Liver (tissue), 9 donors: Measurements from ENCODE around the gene TRIP12. TPM values are rescaled to one million over a fixed set of nuclear protein-coding genes. Genes with fewer than 3 reads are reported as not detected.

Experiments used
- DNase-seq: peaks from one replicate; pipeline ENCODE4 v3.0.0-alpha.2; 2017; ENCODE audit warnings: low spot score
- H3K27ac ChIP-seq, 2 donors: one replicate each; pipeline ENCODE4 v1.7.0; 2013; ENCODE audit warnings: inconsistent platforms in 2 of 2, low read length in 2 of 2, control low read depth in 1 of 2, low read depth in 1 of 2, mild to moderate bottlenecking in 1 of 2
- H3K27me3 ChIP-seq, 4 donors: one replicate each; pipeline versions ENCODE4 v1.6.1 to v1.7.0; 2013; ENCODE audit warnings: low read length in 3 of 4, inconsistent platforms in 1 of 4, mild to moderate bottlenecking in 1 of 4, moderate library complexity in 1 of 4; ENCODE audit not compliant: control insufficient read depth in 4 of 4, insufficient read depth in 4 of 4
- H3K36me3 ChIP-seq, 4 donors: one replicate each; pipeline versions ENCODE4 v1.6.1 to v1.7.0; 2013; ENCODE audit warnings: low read length in 3 of 4, mild to moderate bottlenecking in 3 of 4, low read depth in 1 of 4, moderate library complexity in 1 of 4; ENCODE audit not compliant: control insufficient read depth in 4 of 4, insufficient read depth in 3 of 4
- H3K4me1 ChIP-seq, 4 donors: one replicate each; pipeline versions ENCODE4 v1.6.1 to v1.7.0; 2013; ENCODE audit warnings: low read length in 3 of 4, mild to moderate bottlenecking in 3 of 4, moderate library complexity in 1 of 4; ENCODE audit not compliant: control insufficient read depth in 4 of 4, insufficient read depth in 4 of 4
- H3K4me3 ChIP-seq, 3 donors: one replicate each; pipeline versions ENCODE4 v1.6.1 to v1.7.0; 2013; ENCODE audit warnings: low read length in 3 of 3, control low read depth in 1 of 3, low read depth in 1 of 3, mild to moderate bottlenecking in 1 of 3
- H3K9ac ChIP-seq, 2 donors: one replicate each; pipeline ENCODE4 v1.7.0; 2013; ENCODE audit warnings: low read length in 2 of 2, mild to moderate bottlenecking in 2 of 2, moderate library complexity in 2 of 2, control low read depth in 1 of 2, low read depth in 1 of 2
- H3K9me3 ChIP-seq, 4 donors: one replicate each; pipeline versions ENCODE4 v1.6.1 to v1.7.0; 2013; ENCODE audit warnings: low read length in 3 of 4; ENCODE audit not compliant: control insufficient read depth in 4 of 4
- EGR1 ChIP-seq, 2 donors: IDR thresholded peaks; 2 replicates each; pipeline ENCODE4 v1.6.1; 2016 to 2018; ENCODE audit warnings: antibody characterized with exemption in 2 of 2, low read depth in 2 of 2
- FOXA1 ChIP-seq: IDR thresholded peaks from 2 replicates; pipeline ENCODE4 v1.6.1; 2016; ENCODE audit warnings: antibody characterized with exemption
- FOXA2 ChIP-seq: IDR thresholded peaks from 2 replicates; pipeline ENCODE4 v1.6.1; 2016; ENCODE audit warnings: antibody characterized with exemption
- HNF4A ChIP-seq, 2 donors: conservative IDR thresholded peaks; 2 replicates each; pipeline ENCODE4 v1.6.1; 2016; ENCODE audit warnings: antibody characterized with exemption in 2 of 2, mild to moderate bottlenecking in 2 of 2
- HNF4G ChIP-seq: IDR thresholded peaks from 2 replicates; pipeline ENCODE4 v1.6.1; 2016; ENCODE audit warnings: antibody characterized with exemption
- JUND ChIP-seq, 2 donors: IDR thresholded peaks; 2 replicates each; pipeline ENCODE4 v1.6.1; 2016; ENCODE audit warnings: antibody characterized with exemption in 2 of 2
- NR2F2 ChIP-seq: IDR thresholded peaks from 2 replicates; pipeline ENCODE4 v1.6.1; 2016; ENCODE audit warnings: antibody characterized with exemption
- RXRA ChIP-seq, 2 donors: IDR thresholded peaks; 2 replicates each; pipeline ENCODE4 v1.6.1; 2017 to 2018; ENCODE audit warnings: antibody characterized with exemption in 2 of 2, mild to moderate bottlenecking in 1 of 2
- YY1 ChIP-seq: IDR thresholded peaks from 2 replicates; pipeline ENCODE4 v1.6.1; 2016; ENCODE audit warnings: antibody characterized with exemption, mild to moderate bottlenecking
- ZBTB33 ChIP-seq: IDR thresholded peaks from 2 replicates; pipeline ENCODE4 v1.6.1; 2016; ENCODE audit warnings: antibody characterized with exemption
- WGBS: extraction: QIAGEN DNeasy Blood & Tissue Kit; methylation state at CpG from one replicate; pipeline ENCODE4 v1.1.7; 2013; 5-methylcytosine and 5-hydroxymethylcytosine counted together
- polyA plus RNA-seq, 2 donors: library from polyadenylated mRNA; stranded (reverse) in 1 of 2; unstranded in 1 of 2; fragments of 200-250 nt in 1 of 2; fragments of >200 nt in 1 of 2; fragmentation: Nextera tagmentation in 1 of 2; extraction: Ambion mirVana in 1 of 2; gene quantifications; one replicate each; pipeline versions ENCODE4 v1.2.1 to v1.2.3, GENCODE V29; 2013 to 2015
- total RNA-seq, 2 donors: library from RNA; depleted of rRNA; stranded (reverse); fragments of >200 nt; gene quantifications; one replicate each; pipeline ENCODE4 v1.2.3, GENCODE V29; 2014
- TF ChIP-seq, protein P1 (sequence below): IDR thresholded peaks from 2 replicates; pipeline ENCODE4 v1.6.1; 2016; ENCODE audit warnings: antibody characterized with exemption
- TF ChIP-seq, protein P2 (sequence below): IDR thresholded peaks from 2 replicates; pipeline ENCODE4 v1.6.1; 2016; ENCODE audit warnings: antibody characterized with exemption
- TF ChIP-seq, protein P3 (sequence below): IDR thresholded peaks from 2 replicates; pipeline ENCODE4 v1.6.1; 2016; ENCODE audit warnings: antibody characterized with exemption, mild to moderate bottlenecking
- TF ChIP-seq, protein P4 (sequence below): fragments of 150-350 bp; IDR thresholded peaks from 2 replicates; pipeline ENCODE4 v1.5.1; 2017; ENCODE audit warnings: improper control_type of control experiment, low read depth, low read length; ENCODE audit not compliant: missing input control
- donor health status: healthy.
- donor health status: healthy.
- donor health status: healthy.
- donor health status: healthy.
- donor health status: healthy.

The TRIP12 gene
- total and polyA plus RNA-seq, 4 donors: 13.9 to 128 (median 67.4) TPM

- no peak overlapping the region for H3K4me3 ChIP-seq
- DNase-seq: no peak
- H3K9ac ChIP-seq: no peak overlapping the region
- no peaks in the 10 kb centered on the region for H3K9me3 ChIP-seq
- TF ChIP-seq HNF4G (no peak), FOXA1 (no peak), RXRA (IDR thresholded peaks at IDR 0.05) (peak in 1 of 2 donors; percentile 20), HNF4A (conservative IDR thresholded peaks at IDR 0.05) (peak; percentile 44 to 52), FOXA2 (peak; percentile 62), EGR1 (IDR thresholded peaks at IDR 0.05; ENCODE audit: low read depth in 2 of 2) (no peak), YY1 (peak; percentile 76)
- TF ChIP-seq, protein P1, sequence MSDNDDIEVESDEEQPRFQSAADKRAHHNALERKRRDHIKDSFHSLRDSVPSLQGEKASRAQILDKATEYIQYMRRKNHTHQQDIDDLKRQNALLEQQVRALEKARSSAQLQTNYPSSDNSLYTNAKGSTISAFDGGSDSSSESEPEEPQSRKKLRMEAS: peak; percentile 20
- H3K4me1 ChIP-seq: peaks cover 2 to 25% (median 20%) of the 10 kb centered on the region in 4 donors
- WGBS: 68% methylated on average over 5 of the region's 5 CpGs
- no peaks in the 10 kb centered on the region for H3K27me3 ChIP-seq
- H3K36me3 ChIP-seq: peaks cover 3 to 38% (median 25%) of the 10 kb centered on the region in 4 donors
- peak overlapping the region in 1 of 2 donors; percentile 55 for H3K27ac ChIP-seq
Measured at GRCh38 chr2:229798446-229799155, 123.2 kb downstream of the TRIP12 start.

- H3K27ac ChIP-seq: no peak overlapping the region
- H3K9ac ChIP-seq: no peak overlapping the region
- DNase-seq: no peak
- no peak for TF ChIP-seq FOXA1
- TF ChIP-seq, protein P2, sequence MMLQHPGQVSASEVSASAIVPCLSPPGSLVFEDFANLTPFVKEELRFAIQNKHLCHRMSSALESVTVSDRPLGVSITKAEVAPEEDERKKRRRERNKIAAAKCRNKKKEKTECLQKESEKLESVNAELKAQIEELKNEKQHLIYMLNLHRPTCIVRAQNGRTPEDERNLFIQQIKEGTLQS: no peak
- TF ChIP-seq, protein P1: no peak
- no peak for TF ChIP-seq HNF4G
- TF ChIP-seq HNF4A (conservative IDR thresholded peaks at IDR 0.05): peak; percentile 8 to 55
- TF ChIP-seq, protein P3, sequence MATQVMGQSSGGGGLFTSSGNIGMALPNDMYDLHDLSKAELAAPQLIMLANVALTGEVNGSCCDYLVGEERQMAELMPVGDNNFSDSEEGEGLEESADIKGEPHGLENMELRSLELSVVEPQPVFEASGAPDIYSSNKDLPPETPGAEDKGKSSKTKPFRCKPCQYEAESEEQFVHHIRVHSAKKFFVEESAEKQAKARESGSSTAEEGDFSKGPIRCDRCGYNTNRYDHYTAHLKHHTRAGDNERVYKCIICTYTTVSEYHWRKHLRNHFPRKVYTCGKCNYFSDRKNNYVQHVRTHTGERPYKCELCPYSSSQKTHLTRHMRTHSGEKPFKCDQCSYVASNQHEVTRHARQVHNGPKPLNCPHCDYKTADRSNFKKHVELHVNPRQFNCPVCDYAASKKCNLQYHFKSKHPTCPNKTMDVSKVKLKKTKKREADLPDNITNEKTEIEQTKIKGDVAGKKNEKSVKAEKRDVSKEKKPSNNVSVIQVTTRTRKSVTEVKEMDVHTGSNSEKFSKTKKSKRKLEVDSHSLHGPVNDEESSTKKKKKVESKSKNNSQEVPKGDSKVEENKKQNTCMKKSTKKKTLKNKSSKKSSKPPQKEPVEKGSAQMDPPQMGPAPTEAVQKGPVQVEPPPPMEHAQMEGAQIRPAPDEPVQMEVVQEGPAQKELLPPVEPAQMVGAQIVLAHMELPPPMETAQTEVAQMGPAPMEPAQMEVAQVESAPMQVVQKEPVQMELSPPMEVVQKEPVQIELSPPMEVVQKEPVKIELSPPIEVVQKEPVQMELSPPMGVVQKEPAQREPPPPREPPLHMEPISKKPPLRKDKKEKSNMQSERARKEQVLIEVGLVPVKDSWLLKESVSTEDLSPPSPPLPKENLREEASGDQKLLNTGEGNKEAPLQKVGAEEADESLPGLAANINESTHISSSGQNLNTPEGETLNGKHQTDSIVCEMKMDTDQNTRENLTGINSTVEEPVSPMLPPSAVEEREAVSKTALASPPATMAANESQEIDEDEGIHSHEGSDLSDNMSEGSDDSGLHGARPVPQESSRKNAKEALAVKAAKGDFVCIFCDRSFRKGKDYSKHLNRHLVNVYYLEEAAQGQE: no peak
- TF ChIP-seq YY1: peak; percentile 38
- TF ChIP-seq RXRA (IDR thresholded peaks at IDR 0.05): peak in 1 of 2 donors; percentile 46
- no peak for TF ChIP-seq ZBTB33
- TF ChIP-seq EGR1 (IDR thresholded peaks at IDR 0.05; ENCODE audit: low read depth in 2 of 2): peak in 1 of 2 donors; percentile 37
- peak in 1 of 2 donors; percentile 48 for TF ChIP-seq JUND (IDR thresholded peaks at IDR 0.05)
- TF ChIP-seq FOXA2: no peak
- TF ChIP-seq, protein P4, sequence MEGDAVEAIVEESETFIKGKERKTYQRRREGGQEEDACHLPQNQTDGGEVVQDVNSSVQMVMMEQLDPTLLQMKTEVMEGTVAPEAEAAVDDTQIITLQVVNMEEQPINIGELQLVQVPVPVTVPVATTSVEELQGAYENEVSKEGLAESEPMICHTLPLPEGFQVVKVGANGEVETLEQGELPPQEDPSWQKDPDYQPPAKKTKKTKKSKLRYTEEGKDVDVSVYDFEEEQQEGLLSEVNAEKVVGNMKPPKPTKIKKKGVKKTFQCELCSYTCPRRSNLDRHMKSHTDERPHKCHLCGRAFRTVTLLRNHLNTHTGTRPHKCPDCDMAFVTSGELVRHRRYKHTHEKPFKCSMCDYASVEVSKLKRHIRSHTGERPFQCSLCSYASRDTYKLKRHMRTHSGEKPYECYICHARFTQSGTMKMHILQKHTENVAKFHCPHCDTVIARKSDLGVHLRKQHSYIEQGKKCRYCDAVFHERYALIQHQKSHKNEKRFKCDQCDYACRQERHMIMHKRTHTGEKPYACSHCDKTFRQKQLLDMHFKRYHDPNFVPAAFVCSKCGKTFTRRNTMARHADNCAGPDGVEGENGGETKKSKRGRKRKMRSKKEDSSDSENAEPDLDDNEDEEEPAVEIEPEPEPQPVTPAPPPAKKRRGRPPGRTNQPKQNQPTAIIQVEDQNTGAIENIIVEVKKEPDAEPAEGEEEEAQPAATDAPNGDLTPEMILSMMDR: no peak
- TF ChIP-seq NR2F2: no peak
- no peaks in the 10 kb centered on the region for H3K9me3 ChIP-seq
- H3K4me1 ChIP-seq: peaks cover 2 to 16% (median 13%) of the 10 kb centered on the region in 4 donors
- H3K27me3 ChIP-seq: no peaks in the 10 kb centered on the region
- no peak overlapping the region for H3K4me3 ChIP-seq
- H3K36me3 ChIP-seq: peaks cover 6 to 53% (median 45%) of the 10 kb centered on the region in 4 donors
Measured at GRCh38 chr2:229795058-229795457, 126.8 kb downstream of the TRIP12 start.
